RWPE2 (cell line): ENCODE data around the gene SPINK2.

ENCODE experiments used
- ATAC-seq: fragments of 200-7000 bp; cut with Tn5 transposase; 3 replicates; pipeline ENCODE4 v1.9.1; 2021; ENCODE audit warnings: low read depth
- DNase-seq: peaks from one replicate; pipeline ENCODE4 v3.0.0-alpha.2; 2020; ENCODE audit warnings: low spot score
- H3K27ac ChIP-seq: fragments of 450-650 bp; 2 replicates; pipeline ENCODE4 v1.5.1; 2017; ENCODE audit warnings: mild to moderate bottlenecking; ENCODE audit not compliant: poor library complexity, severe bottlenecking
- H3K27me3 ChIP-seq: fragments of 250-450 bp; sonication (Bioruptor Pico); 2 replicates; pipeline ENCODE4 v1.5.1; 2021; ENCODE audit warnings: mild to moderate bottlenecking, moderate library complexity; ENCODE audit not compliant: insufficient read depth, poor library complexity, severe bottlenecking
- H3K36me3 ChIP-seq: fragments of 250-450 bp; sonication (Bioruptor Pico); 2 replicates; pipeline ENCODE4 v1.5.1; 2020; ENCODE audit warnings: low read depth, mild to moderate bottlenecking, moderate library complexity
- H3K4me1 ChIP-seq: fragments of 250-450 bp; sonication (Bioruptor Pico); 2 replicates; pipeline ENCODE4 v1.5.1; 2021; ENCODE audit warnings: mild to moderate bottlenecking, moderate library complexity; ENCODE audit not compliant: insufficient read depth, poor library complexity, severe bottlenecking
- H3K4me3 ChIP-seq: fragments of 250-450 bp; sonication (Bioruptor Pico); 2 replicates; pipeline ENCODE4 v1.5.1; 2021; ENCODE audit warnings: mild to moderate bottlenecking, moderate library complexity; ENCODE audit not compliant: severe bottlenecking
- H3K9me3 ChIP-seq: fragments of 250-450 bp; sonication (Bioruptor Pico); 2 replicates; pipeline ENCODE4 v1.5.1; 2021; ENCODE audit warnings: mild to moderate bottlenecking, moderate library complexity; ENCODE audit not compliant: severe bottlenecking
- CTCF ChIP-seq: fragments of 450-650 bp; IDR thresholded peaks from one replicate; pipeline ENCODE4 v1.5.1; 2017; ENCODE audit warnings: mild to moderate bottlenecking, moderate library complexity; ENCODE audit not compliant: poor library complexity, severe bottlenecking

Gene SPINK2

GRCh38 chr4:56796211-56796610, 25.3 kb downstream of the SPINK2 start:
- H3K4me3 ChIP-seq = no peak overlapping the region
- no peak for DNase-seq
- H3K9me3 ChIP-seq = no peaks in the 10 kb centered on the region
- no peak for ATAC-seq
- no peak overlapping the region for H3K27ac ChIP-seq
- peaks cover 4% of the 10 kb centered on the region for H3K4me1 ChIP-seq
- H3K27me3 ChIP-seq = no peaks in the 10 kb centered on the region
- no peak for TF ChIP-seq CTCF
- no peaks in the 10 kb centered on the region for H3K36me3 ChIP-seq

DNA sequence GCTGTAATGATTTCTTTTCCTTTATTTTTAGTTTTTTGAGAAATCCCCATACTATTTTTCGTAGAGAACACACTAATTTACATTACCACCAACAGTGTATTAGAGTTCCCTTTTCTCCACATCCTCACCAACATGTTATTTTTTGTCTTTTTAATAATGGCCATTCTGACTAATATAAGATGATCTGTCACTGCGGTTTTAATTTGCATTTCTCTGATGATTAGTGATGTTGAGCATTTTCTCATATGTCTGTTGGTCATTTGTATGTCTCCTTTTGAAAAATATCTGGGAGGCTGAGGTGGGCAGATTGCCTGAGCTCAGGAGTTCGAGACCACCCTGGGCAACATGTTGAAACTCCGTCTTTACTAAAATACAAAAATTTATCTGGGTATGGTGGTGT, 30.2 kb downstream of the SPINK2 start:
- Histone ChIP-seq H3K4me1 (peaks cover 2% of the 10 kb centered on the region), H3K27ac (no peak overlapping the region), H3K9me3 (no peaks in the 10 kb centered on the region), H3K4me3 (no peak overlapping the region), H3K27me3 (no peaks in the 10 kb centered on the region), H3K36me3 (no peaks in the 10 kb centered on the region)
- no peak for ATAC-seq
- no peak for TF ChIP-seq CTCF
- DNase-seq = no peak

GRCh38 chr4:56790691-56791091, 30.8 kb downstream of the SPINK2 start:
- peaks cover 2% of the 10 kb centered on the region for H3K4me1 ChIP-seq
- TF ChIP-seq CTCF = no peak
- H3K4me3 ChIP-seq = no peak overlapping the region
- DNase-seq (no peak), ATAC-seq (no peak)
- no peak overlapping the region for H3K27ac ChIP-seq
- no peaks in the 10 kb centered on the region for H3K36me3 ChIP-seq
- no peaks in the 10 kb centered on the region for H3K9me3 ChIP-seq
- no peaks in the 10 kb centered on the region for H3K27me3 ChIP-seq

DNA sequence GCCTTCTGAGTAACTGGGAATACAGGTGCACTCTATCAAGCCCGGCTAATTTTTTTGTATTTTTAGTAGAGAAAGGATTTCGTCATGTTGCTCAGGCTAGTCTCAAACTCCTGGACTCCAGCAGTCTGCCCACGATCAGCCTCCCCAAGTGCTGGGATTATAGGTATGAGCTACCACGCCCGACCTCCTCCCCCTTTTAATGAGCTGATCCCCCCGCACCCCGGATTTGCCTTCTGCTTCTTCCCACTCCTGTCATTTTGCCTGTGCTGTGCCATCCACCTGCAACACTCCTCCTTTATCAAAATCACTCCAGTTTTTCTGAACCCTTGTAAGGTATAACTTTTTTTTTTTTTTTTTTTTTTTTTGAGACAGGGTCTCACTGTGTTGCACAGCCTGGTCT, 33.4 kb downstream of the SPINK2 start:
- no peak overlapping the region for H3K4me3 ChIP-seq
- TF ChIP-seq CTCF = no peak
- H3K36me3 ChIP-seq = no peaks in the 10 kb centered on the region
- peaks cover 2% of the 10 kb centered on the region for H3K4me1 ChIP-seq
- H3K27me3 ChIP-seq = no peaks in the 10 kb centered on the region
- no peak overlapping the region for H3K27ac ChIP-seq
- no peaks in the 10 kb centered on the region for H3K9me3 ChIP-seq
- DNase-seq (no peak), ATAC-seq (no peak)

DNA sequence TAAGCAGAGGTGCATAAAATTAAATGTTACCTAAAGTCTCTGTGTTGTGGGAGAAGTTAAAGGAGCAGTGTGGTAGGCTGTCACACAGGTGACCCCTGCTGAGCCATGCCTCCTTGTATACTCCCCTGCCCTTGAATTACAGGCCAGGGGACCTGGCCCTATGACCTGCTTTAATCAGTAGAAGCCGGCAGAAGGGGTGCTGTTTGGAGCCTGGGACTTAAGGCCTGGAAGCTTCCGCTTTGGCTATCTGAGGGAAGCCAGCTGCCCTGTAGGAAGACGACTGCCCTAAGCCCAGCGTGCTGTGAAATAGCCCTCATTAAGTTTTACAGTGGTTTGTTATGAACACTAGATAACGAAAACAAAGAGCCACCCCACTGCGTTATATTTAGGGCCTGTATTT, 34.1 kb downstream of the SPINK2 start:
- TF ChIP-seq CTCF = no peak
- no peaks in the 10 kb centered on the region for H3K27me3 ChIP-seq
- H3K4me3 ChIP-seq = no peak overlapping the region
- H3K4me1 ChIP-seq = peaks cover 2% of the 10 kb centered on the region
- H3K9me3 ChIP-seq = no peaks in the 10 kb centered on the region
- H3K27ac ChIP-seq = no peak overlapping the region
- peak; percentile 10; the same call in 1 of the 3 replicates for ATAC-seq
- no peak for DNase-seq
- no peaks in the 10 kb centered on the region for H3K36me3 ChIP-seq
